Activated CD4-positive, alpha-beta T cell treated with anti-CD3 and anti-CD28 coated beads, Interleukin-2, amount 50 U/mL, for 48 hours (primary cell): ENCODE data around the gene ATP2C1.

Source experiments
- DNase-seq, 2 experiments: peaks; one replicate each; pipeline ENCODE4 v3.0.0-alpha.2; 2020

The ATP2C1 gene

GRCh38 chr3:130895690-130896488 is 2.0 kb downstream of the ATP2C1 start:
- peak in 1 of 2 experiments; percentile 6 for DNase-seq

- DNase-seq, result no peak
Measured at GRCh38 chr3:130897316-130897715, 3.4 kb downstream of the ATP2C1 start.

- DNase-seq, result no peak
Measured at GRCh38 chr3:130900959-130901358, 7.1 kb downstream of the ATP2C1 start.

GRCh38 chr3:130901463-130902204 is 7.8 kb downstream of the ATP2C1 start:
- DNase-seq, result no peak

GRCh38 chr3:130903412-130903908 is 9.6 kb downstream of the ATP2C1 start:
- no peak for DNase-seq

- no peak for DNase-seq
Measured at GRCh38 chr3:130904491-130904890, 10.6 kb downstream of the ATP2C1 start.

GRCh38 chr3:130905551-130905950 is 11.7 kb downstream of the ATP2C1 start:
- no peak for DNase-seq

GRCh38 chr3:130906374-130906995 is 12.6 kb downstream of the ATP2C1 start:
- DNase-seq, result no peak

- no peak for DNase-seq
Measured at GRCh38 chr3:130907500-130907899, 13.6 kb downstream of the ATP2C1 start.

GRCh38 chr3:130907966-130908365 is 14.1 kb downstream of the ATP2C1 start:
- no peak for DNase-seq

- no peak for DNase-seq
Measured at GRCh38 chr3:130915567-130916292, 21.8 kb downstream of the ATP2C1 start.

GRCh38 chr3:130916507-130917167 is 22.8 kb downstream of the ATP2C1 start:
- DNase-seq, result no peak

- no peak for DNase-seq
Measured at GRCh38 chr3:130918328-130918727, 24.4 kb downstream of the ATP2C1 start.

- DNase-seq, result no peak
Measured at GRCh38 chr3:130925628-130926027, 31.7 kb downstream of the ATP2C1 start.

GRCh38 chr3:130926504-130926903 is 32.6 kb downstream of the ATP2C1 start:
- no peak for DNase-seq

- no peak for DNase-seq
Measured at GRCh38 chr3:130929804-130930203, 35.9 kb downstream of the ATP2C1 start.

GRCh38 chr3:130932979-130933378 is 39.1 kb downstream of the ATP2C1 start:
- no peak for DNase-seq

GRCh38 chr3:130933801-130934345 is 40.0 kb downstream of the ATP2C1 start:
- DNase-seq, result no peak

- no peak for DNase-seq
Measured at GRCh38 chr3:130934442-130935089, 40.7 kb downstream of the ATP2C1 start.

GRCh38 chr3:130935761-130936492 is 42.0 kb downstream of the ATP2C1 start:
- no peak for DNase-seq

GRCh38 chr3:130939753-130940152 is 45.9 kb downstream of the ATP2C1 start:
- DNase-seq, result no peak
